NB4 (cell line): ENCODE results near the gene LIPM.
A peak's percentile ranks its signal among the peaks of the same experiment; 100 is the strongest.

Experiments used
- DNase-seq: peaks from one replicate; pipeline ENCODE4 v3.0.0; 2010; ENCODE audit warnings: low read depth
- H3K4me3 ChIP-seq: one replicate; pipeline ENCODE4 v1.5.1; 2011; ENCODE audit warnings: mild to moderate bottlenecking, low read depth, low read length, moderate library complexity
- CTCF ChIP-seq: IDR thresholded peaks from one replicate; pipeline ENCODE4 v1.5.1; 2012; ENCODE audit warnings: low read depth, low read length
- MYC ChIP-seq: IDR thresholded peaks from 2 replicates; pipeline ENCODE4 v1.6.1; 2011; ENCODE audit warnings: low read depth, low read length
- POLR2A ChIP-seq: IDR thresholded peaks from 2 replicates; pipeline ENCODE4 v1.6.1; 2011; ENCODE audit warnings: mild to moderate bottlenecking; ENCODE audit not compliant: insufficient read length; ENCODE audit errors: extremely low read depth
- TF ChIP-seq, protein P1 (sequence below): IDR thresholded peaks from 2 replicates; pipeline ENCODE4 v1.6.1; 2011; ENCODE audit warnings: low read depth, low read length

LIPM gene

DNA sequence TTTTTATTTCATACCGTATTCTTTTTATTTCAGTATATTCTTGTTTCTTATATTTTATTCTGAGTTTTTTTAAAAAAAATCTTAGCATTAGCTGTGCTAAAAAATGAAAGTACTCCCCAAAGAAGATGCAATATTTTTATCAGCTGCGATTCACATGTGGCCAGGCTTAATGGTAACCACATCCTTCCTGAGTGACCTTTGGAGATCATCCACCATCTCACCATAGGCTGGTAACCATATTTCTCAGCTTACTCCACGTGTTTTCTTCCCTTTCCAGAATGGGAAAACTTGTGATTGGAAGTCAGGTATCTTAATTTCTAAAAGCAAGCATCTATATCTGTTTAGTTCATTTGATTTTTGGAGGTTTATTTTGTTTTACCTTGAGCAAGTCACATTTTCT lies 18.8 kb upstream of the LIPM start:
- DNase-seq: peak; percentile 22
- TF ChIP-seq CTCF: no peak
- no peak for TF ChIP-seq POLR2A
- TF ChIP-seq MYC: no peak
- TF ChIP-seq, protein P1, sequence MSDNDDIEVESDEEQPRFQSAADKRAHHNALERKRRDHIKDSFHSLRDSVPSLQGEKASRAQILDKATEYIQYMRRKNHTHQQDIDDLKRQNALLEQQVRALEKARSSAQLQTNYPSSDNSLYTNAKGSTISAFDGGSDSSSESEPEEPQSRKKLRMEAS: peak; percentile 69
- H3K4me3 ChIP-seq: no peak overlapping the region

DNA sequence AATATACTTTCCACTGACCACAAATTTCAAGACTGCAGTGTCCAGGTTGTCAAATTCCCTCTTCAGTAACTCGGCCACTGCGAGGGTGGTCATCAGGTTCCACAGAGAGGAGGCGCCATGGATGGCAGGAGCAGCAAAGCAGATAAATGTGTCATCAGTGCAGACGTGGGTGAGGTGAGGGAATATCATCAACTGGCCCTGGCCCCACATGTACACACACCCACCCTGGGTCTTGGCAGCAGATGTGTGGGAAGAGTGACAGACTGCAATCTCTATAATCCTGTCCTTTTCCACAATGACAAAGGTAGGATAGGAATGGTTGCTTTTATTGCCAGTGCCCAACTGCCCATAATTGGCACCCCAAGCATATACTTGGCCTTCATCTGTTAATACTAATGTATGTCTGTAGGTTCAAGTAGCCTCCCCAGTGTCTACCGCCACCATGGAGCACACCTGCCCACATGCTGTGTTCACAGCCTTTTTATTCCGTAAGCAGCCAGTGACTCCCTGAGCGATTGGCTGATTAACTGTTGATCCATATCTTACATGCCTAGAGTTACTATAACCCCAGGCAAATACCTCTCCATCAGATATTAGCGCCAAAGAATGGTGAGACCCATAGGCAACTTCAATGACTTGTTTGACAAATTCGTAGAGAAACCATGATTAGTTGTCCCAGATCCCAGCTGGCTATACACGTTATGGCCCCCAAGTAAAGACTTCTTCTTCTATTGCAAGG lies 16.3 kb upstream of the LIPM start:
- no peak for DNase-seq
- H3K4me3 ChIP-seq: no peak overlapping the region
- TF ChIP-seq CTCF: no peak
- no peak for TF ChIP-seq MYC
- TF ChIP-seq POLR2A: no peak
- TF ChIP-seq, protein P1: no peak

GRCh38 chr10:88787463-88787862 lies 15.1 kb upstream of the LIPM start:
- TF ChIP-seq MYC (no peak), POLR2A (no peak), CTCF (no peak)
- TF ChIP-seq, protein P1: no peak

DNA sequence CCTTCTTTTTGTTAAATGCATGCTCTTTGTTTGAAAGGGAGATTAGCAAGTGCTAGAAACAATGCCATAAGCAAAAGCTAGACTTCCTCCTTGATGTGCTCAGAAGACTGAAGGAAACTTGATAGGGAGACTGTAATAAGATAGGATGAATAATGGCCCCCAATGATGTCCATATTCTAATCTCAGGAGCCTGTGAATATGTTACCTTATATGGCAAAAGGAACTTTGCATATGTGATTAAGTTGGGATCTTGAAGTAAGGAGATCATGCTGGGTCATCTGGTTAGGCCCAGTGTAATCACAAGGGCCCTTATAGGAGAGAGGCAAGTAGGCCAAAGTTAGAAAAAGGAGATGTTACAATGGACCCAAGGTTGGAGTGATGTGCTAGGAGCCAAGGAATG lies 13.6 kb upstream of the LIPM start:
- no peak overlapping the region for H3K4me3 ChIP-seq
- TF ChIP-seq MYC (no peak), POLR2A (no peak), CTCF (no peak)
- TF ChIP-seq, protein P1: no peak
- no peak for DNase-seq

More at GRCh38 chr10:88787463-88787862, 15.1 kb upstream of the LIPM start:
- H3K4me3 ChIP-seq: no peak overlapping the region
- DNase-seq: no peak

DNA sequence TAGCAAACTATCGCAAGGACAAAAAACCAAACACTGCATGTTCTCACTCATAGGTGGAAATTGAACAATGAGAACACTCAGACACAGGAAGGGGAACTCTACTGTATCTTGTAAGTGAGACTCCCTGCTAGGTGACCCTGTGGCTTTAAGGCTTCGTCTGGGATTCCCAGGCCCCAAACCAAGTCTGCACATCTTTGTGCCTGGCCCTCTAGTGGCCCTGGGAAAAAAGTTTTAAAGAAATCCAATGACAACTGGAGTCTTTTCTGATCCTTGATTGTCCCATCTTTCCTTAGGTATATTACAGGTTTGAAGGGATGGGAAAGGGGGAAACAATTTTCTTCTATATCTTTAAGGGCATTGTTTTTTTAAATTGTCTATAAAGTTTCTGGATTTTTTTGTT lies 10.6 kb upstream of the LIPM start:
- H3K4me3 ChIP-seq: no peak overlapping the region
- DNase-seq: peak; percentile 58

More for the DNA sequence above, 10.6 kb upstream of the LIPM start:
- TF ChIP-seq MYC (no peak), POLR2A (no peak), CTCF (peak; percentile 33)
- TF ChIP-seq, protein P1: no peak
